Measurements from ENCODE around the gene CNOT10. TPM values are rescaled to one million over a fixed set of nuclear protein-coding genes. Genes with fewer than 3 reads are reported as not detected.

CNOT10 gene
- polyA plus RNA-seq, 1 donor (not counting 4 experiments of a cell fraction or from before 2014, with no cell fraction given): 24.2 TPM

- Histone ChIP-seq H3K4me2 (ENCODE audit: control insufficient read depth, extremely low read depth, insufficient read depth, low read depth, low read length) (peak overlapping the region; percentile 81), H3K9me1 (ENCODE audit: control insufficient read depth, extremely low read depth, insufficient read depth, low read length) (no peaks in the 10 kb centered on the region), H3K36me3 (ENCODE audit: control insufficient read depth in 2 of 2, extremely low read depth in 1 of 2, insufficient read depth in 2 of 2, low read length in 2 of 2) (peaks cover 0 to 4% of the 10 kb centered on the region in 2 experiments), H3K27ac (ENCODE audit: control insufficient read depth, insufficient read depth, low read length) (peak overlapping the region; percentile 57), H3K27me3 (ENCODE audit: control insufficient read depth, extremely low read depth, insufficient read depth, low read length) (no peaks in the 10 kb centered on the region), H3K4me1 (ENCODE audit: control insufficient read depth, extremely low read depth, insufficient read depth, low read length) (peaks cover 19% of the 10 kb centered on the region), H4K20me1 (ENCODE audit: control insufficient read depth, extremely low read depth, insufficient read depth, low read length) (no peaks in the 10 kb centered on the region), H3K79me2 (ENCODE audit: control insufficient read depth, insufficient read depth, low read length) (peaks cover 33% of the 10 kb centered on the region), H2AFZ (ENCODE audit: control insufficient read depth, low read length) (peak overlapping the region; percentile 95), H3K9ac (ENCODE audit: control insufficient read depth, extremely low read depth, insufficient read depth, low read length) (peak overlapping the region; percentile 62), H3K4me3 (ENCODE audit: control insufficient read depth in 2 of 3, extremely low read depth in 1 of 3, insufficient read depth in 2 of 3, low read depth in 1 of 3, low read length in 3 of 3) (peak overlapping the region; percentile 92 to 98 (median 95)), H3K9me3 (ENCODE audit: control insufficient read depth, low read depth, low read length) (no peaks in the 10 kb centered on the region)
- DNase-seq (ENCODE audit: low read depth, low spot score): no peak
- TF ChIP-seq CTCF (optimal IDR thresholded peaks at IDR 0.05 in 1 of 3, IDR thresholded peaks at IDR 0.05 in 1 of 3, conservative IDR thresholded peaks at IDR 0.05 in 1 of 3; ENCODE audit: extremely low read depth in 1 of 3, insufficient read depth in 2 of 3, low read length in 3 of 3): no peak
- TF ChIP-seq EZH2 (IDR thresholded peaks at IDR 0.05; ENCODE audit: low read length): no peak
- FAIRE-seq: no peak
- dilution Hi-C loops (cut with MboI; ENCODE audit: extremely low pct_ligation_motif_present, low sequenced_read_pairs): no loop called here
These were observed 774 bp upstream of the CNOT10 start for GRCh38 chr3:32684029-32684799.

DNA sequence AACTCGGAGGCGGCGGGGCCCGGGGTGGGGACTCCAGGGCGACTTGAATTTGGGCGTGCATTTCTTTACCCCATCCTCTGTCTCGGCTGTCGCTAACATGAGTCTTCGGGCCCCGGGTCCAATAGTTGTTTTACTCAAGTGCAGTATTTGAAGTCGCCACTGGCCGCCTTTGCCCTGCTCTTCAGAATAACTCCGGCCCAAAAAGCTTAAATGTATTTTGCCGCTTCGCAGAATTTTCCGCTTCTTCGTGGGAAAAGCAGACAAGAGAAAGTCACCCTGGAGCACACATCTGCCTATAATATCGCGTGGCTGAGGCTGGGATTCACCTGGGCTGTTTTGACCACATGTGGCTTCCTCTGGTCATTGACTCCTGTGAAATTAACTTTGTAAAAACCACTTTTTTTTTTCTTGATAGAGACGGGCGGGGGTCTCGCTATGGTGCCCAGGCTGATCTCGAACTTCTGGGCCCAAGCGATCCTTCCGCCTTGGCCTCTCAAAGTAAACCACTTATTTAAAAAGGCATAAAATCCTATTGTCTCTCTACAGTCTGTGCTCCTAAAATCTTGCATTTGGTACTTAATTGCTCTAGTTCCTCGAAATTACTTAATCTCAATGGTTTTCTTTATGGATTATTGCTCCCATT lies 676 bp downstream of the CNOT10 start:
- Histone ChIP-seq H2AFZ (ENCODE audit: control insufficient read depth, low read length) (peak overlapping the region; percentile 88), H3K27me3 (ENCODE audit: control insufficient read depth, extremely low read depth, insufficient read depth, low read length) (no peaks in the 10 kb centered on the region), H4K20me1 (ENCODE audit: control insufficient read depth, extremely low read depth, insufficient read depth, low read length) (no peaks in the 10 kb centered on the region), H3K4me2 (ENCODE audit: control insufficient read depth, extremely low read depth, insufficient read depth, low read depth, low read length) (peak overlapping the region; percentile 81), H3K36me3 (ENCODE audit: control insufficient read depth in 2 of 2, extremely low read depth in 1 of 2, insufficient read depth in 2 of 2, low read length in 2 of 2) (peaks cover 0 to 7% of the 10 kb centered on the region in 2 experiments), H3K4me3 (ENCODE audit: control insufficient read depth in 2 of 3, extremely low read depth in 1 of 3, insufficient read depth in 2 of 3, low read depth in 1 of 3, low read length in 3 of 3) (peak overlapping the region; percentile 92 to 98 (median 95)), H3K4me1 (ENCODE audit: control insufficient read depth, extremely low read depth, insufficient read depth, low read length) (peaks cover 19% of the 10 kb centered on the region), H3K9me3 (ENCODE audit: control insufficient read depth, low read depth, low read length) (no peaks in the 10 kb centered on the region), H3K27ac (ENCODE audit: control insufficient read depth, insufficient read depth, low read length) (peak overlapping the region; percentile 57), H3K79me2 (ENCODE audit: control insufficient read depth, insufficient read depth, low read length) (peaks cover 45% of the 10 kb centered on the region), H3K9me1 (ENCODE audit: control insufficient read depth, extremely low read depth, insufficient read depth, low read length) (peaks cover 2% of the 10 kb centered on the region), H3K9ac (ENCODE audit: control insufficient read depth, extremely low read depth, insufficient read depth, low read length) (peak overlapping the region; percentile 62)
- DNase-seq (ENCODE audit: low read depth, low spot score) (no peak), FAIRE-seq (no peak)
- dilution Hi-C loops (cut with MboI; ENCODE audit: extremely low pct_ligation_motif_present, low sequenced_read_pairs): no loop called here
- TF ChIP-seq CTCF (optimal IDR thresholded peaks at IDR 0.05 in 1 of 3, IDR thresholded peaks at IDR 0.05 in 1 of 3, conservative IDR thresholded peaks at IDR 0.05 in 1 of 3; ENCODE audit: extremely low read depth in 1 of 3, insufficient read depth in 2 of 3, low read length in 3 of 3): no peak

All from keratinocyte (primary cell).